ENCODE results near the gene MAGI2. TPM values are rescaled to one million over a fixed set of nuclear protein-coding genes. Genes with fewer than 3 reads are reported as not detected.

Gene MAGI2
- total RNA-seq, 1 experiment from 2014 or later: 0.22 TPM

DNA sequence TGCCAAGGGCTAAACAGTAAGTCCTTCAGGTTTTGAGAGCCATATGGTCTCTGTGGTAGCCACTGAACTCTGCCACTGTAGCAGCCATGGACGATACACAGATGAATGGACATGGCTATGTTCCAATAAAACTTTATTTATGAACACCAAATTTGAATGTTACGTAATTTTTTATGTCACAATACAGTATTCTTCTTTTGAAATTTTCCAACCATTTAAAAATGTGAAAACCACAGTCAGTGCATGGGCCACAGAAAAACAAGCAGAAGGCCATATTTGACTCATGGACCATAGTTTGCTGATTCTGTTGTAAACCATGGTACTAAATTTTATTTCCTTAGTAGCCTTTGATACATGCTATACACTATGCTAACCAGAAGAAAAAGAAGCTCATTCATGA is 361.8 kb downstream of the MAGI2 start:
- BruUV-seq (replicated peaks): no TSS peak
- H3K27me3 ChIP-seq (ENCODE audit: insufficient read depth, low read length): no peaks in the 10 kb centered on the region
- H3K9me2 ChIP-seq (ENCODE audit: insufficient read depth): no peaks in the 10 kb centered on the region
- H3K9ac ChIP-seq (ENCODE audit: low read length): no peak overlapping the region
- H3K27ac ChIP-seq (ENCODE audit: low read depth, low read length): no peak overlapping the region
- H3K4me3 ChIP-seq (replicated peaks in 1 of 2; ENCODE audit: low read depth in 1 of 2, low read length in 2 of 2): no peak overlapping the region
- no peaks in the 10 kb centered on the region for H3K9me3 ChIP-seq (ENCODE audit: control insufficient read depth in 1 of 2, insufficient read depth in 1 of 2, low read depth in 1 of 2, low read length in 2 of 2)
- H3K79me2 ChIP-seq (ENCODE audit: insufficient read depth, low read length): no peaks in the 10 kb centered on the region
- ChIA-PET POLR2A (no interaction called here), RAD21 (ENCODE audit: low non-redundant PET in 1 of 2, low total read pairs in 2 of 2, uncharacterized antibody in 2 of 2, unreplicated experiment in 2 of 2) (no interaction called here), CTCF (no interaction called here)
- H3K36me3 ChIP-seq (ENCODE audit: control insufficient read depth in 1 of 2, insufficient read depth in 2 of 2, low read length in 2 of 2): no peaks in the 10 kb centered on the region
- DNase-seq (ENCODE audit: low read depth, low spot score) (no peak), ATAC-seq (no peak)
- no peaks in the 10 kb centered on the region for H4K20me1 ChIP-seq (ENCODE audit: insufficient read depth)
- no peak overlapping the region for H3K4me2 ChIP-seq (ENCODE audit: low read length)
- H2AFZ ChIP-seq (ENCODE audit: low read depth, low read length, poor library complexity, severe bottlenecking): no peak overlapping the region
- H3K4me1 ChIP-seq (ENCODE audit: control insufficient read depth in 1 of 2, insufficient read depth in 2 of 2, low read length in 2 of 2): no peaks in the 10 kb centered on the region
- TF ChIP-seq CBX3 (IDR thresholded peaks at IDR 0.05; ENCODE audit: low read depth): no peak
- TF ChIP-seq, protein P1, sequence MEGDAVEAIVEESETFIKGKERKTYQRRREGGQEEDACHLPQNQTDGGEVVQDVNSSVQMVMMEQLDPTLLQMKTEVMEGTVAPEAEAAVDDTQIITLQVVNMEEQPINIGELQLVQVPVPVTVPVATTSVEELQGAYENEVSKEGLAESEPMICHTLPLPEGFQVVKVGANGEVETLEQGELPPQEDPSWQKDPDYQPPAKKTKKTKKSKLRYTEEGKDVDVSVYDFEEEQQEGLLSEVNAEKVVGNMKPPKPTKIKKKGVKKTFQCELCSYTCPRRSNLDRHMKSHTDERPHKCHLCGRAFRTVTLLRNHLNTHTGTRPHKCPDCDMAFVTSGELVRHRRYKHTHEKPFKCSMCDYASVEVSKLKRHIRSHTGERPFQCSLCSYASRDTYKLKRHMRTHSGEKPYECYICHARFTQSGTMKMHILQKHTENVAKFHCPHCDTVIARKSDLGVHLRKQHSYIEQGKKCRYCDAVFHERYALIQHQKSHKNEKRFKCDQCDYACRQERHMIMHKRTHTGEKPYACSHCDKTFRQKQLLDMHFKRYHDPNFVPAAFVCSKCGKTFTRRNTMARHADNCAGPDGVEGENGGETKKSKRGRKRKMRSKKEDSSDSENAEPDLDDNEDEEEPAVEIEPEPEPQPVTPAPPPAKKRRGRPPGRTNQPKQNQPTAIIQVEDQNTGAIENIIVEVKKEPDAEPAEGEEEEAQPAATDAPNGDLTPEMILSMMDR (IDR thresholded peaks at IDR 0.05 in 2 of 3, conservative IDR thresholded peaks at IDR 0.05 in 1 of 3; ENCODE audit: borderline replicate concordance in 1 of 3, insufficient read depth in 1 of 3, low read depth in 2 of 3, low read length in 2 of 3): no peak
- TF ChIP-seq, protein P2, sequence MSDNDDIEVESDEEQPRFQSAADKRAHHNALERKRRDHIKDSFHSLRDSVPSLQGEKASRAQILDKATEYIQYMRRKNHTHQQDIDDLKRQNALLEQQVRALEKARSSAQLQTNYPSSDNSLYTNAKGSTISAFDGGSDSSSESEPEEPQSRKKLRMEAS (IDR thresholded peaks at IDR 0.05): no peak
- TF ChIP-seq SP1 (IDR thresholded peaks at IDR 0.05; ENCODE audit: low read depth): no peak
- TF ChIP-seq YY1 (IDR thresholded peaks at IDR 0.05; ENCODE audit: extremely low read depth, insufficient replicate concordance, low read depth, low read length): no peak
- no peak for TF ChIP-seq SRF (IDR thresholded peaks at IDR 0.05; ENCODE audit: low read depth)
- no peak for TF ChIP-seq SIN3A (IDR thresholded peaks at IDR 0.05; ENCODE audit: low read depth)
- no peak for TF ChIP-seq CEBPB (IDR thresholded peaks at IDR 0.05; ENCODE audit: low read depth)
- TF ChIP-seq ZNF274 (IDR thresholded peaks at IDR 0.05; ENCODE audit: low read depth, low read length): no peak
- TF ChIP-seq ELF1 (IDR thresholded peaks at IDR 0.05; ENCODE audit: borderline replicate concordance, low read depth): no peak
- TF ChIP-seq, protein P3, sequence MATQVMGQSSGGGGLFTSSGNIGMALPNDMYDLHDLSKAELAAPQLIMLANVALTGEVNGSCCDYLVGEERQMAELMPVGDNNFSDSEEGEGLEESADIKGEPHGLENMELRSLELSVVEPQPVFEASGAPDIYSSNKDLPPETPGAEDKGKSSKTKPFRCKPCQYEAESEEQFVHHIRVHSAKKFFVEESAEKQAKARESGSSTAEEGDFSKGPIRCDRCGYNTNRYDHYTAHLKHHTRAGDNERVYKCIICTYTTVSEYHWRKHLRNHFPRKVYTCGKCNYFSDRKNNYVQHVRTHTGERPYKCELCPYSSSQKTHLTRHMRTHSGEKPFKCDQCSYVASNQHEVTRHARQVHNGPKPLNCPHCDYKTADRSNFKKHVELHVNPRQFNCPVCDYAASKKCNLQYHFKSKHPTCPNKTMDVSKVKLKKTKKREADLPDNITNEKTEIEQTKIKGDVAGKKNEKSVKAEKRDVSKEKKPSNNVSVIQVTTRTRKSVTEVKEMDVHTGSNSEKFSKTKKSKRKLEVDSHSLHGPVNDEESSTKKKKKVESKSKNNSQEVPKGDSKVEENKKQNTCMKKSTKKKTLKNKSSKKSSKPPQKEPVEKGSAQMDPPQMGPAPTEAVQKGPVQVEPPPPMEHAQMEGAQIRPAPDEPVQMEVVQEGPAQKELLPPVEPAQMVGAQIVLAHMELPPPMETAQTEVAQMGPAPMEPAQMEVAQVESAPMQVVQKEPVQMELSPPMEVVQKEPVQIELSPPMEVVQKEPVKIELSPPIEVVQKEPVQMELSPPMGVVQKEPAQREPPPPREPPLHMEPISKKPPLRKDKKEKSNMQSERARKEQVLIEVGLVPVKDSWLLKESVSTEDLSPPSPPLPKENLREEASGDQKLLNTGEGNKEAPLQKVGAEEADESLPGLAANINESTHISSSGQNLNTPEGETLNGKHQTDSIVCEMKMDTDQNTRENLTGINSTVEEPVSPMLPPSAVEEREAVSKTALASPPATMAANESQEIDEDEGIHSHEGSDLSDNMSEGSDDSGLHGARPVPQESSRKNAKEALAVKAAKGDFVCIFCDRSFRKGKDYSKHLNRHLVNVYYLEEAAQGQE (IDR thresholded peaks at IDR 0.05; ENCODE audit: low read depth): no peak
- TF ChIP-seq FOSL1 (IDR thresholded peaks at IDR 0.05; ENCODE audit: low read depth): no peak
- TF ChIP-seq, protein P4, sequence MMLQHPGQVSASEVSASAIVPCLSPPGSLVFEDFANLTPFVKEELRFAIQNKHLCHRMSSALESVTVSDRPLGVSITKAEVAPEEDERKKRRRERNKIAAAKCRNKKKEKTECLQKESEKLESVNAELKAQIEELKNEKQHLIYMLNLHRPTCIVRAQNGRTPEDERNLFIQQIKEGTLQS (IDR thresholded peaks at IDR 0.05): no peak
- no peak for TF ChIP-seq TCF7L2 (IDR thresholded peaks at IDR 0.05; ENCODE audit: borderline replicate concordance, extremely low read depth, insufficient read depth, insufficient read length)
- TF ChIP-seq RAD21 (IDR thresholded peaks at IDR 0.05; ENCODE audit: low read depth): no peak
- TF ChIP-seq EZH2 (IDR thresholded peaks at IDR 0.05): no peak
- no peak for TF ChIP-seq POLR2AphosphoS5 (IDR thresholded peaks at IDR 0.05; ENCODE audit: low read depth, low read length)
- intact Hi-C loops (cut with micrococcal nuclease): no loop called here
